ENCODE results near the gene ASB7.

- TF ChIP-seq BHLHE40 (IDR thresholded peaks at IDR 0.05; ENCODE audit: borderline replicate concordance) (no peak), SP1 (IDR thresholded peaks at IDR 0.05) (no peak), FOXM1 (IDR thresholded peaks at IDR 0.05; ENCODE audit: borderline replicate concordance) (no peak)
These were observed 9.0 kb upstream of the ASB7 start for GRCh38 chr15:100593431-100593830.
